Vagina (tissue), 2 donors: Measurements from ENCODE around the gene L3MBTL4. TPM values are rescaled to one million over a fixed set of nuclear protein-coding genes. Genes with fewer than 3 reads are reported as not detected.

Source experiments
- DNase-seq, 2 donors: peaks; one replicate each; pipeline ENCODE4 v3.0.0-alpha.2; 2017; ENCODE audit errors: extremely low spot score in 2 of 2
- H3K27ac ChIP-seq: fragments of 200-600 bp; sonication (generic); one replicate; pipeline ENCODE4 v1.5.1; 2019
- H3K27me3 ChIP-seq: fragments of 200-600 bp; sonication (generic); one replicate; pipeline ENCODE4 v1.5.1; 2019
- H3K36me3 ChIP-seq, 2 donors: fragments of 200-600 bp; sonication (generic); one replicate each; pipeline ENCODE4 v1.5.1; 2017 to 2019
- H3K4me1 ChIP-seq: fragments of 200-600 bp; sonication (generic); one replicate; pipeline ENCODE4 v1.5.1; 2019
- H3K4me3 ChIP-seq, 2 donors: fragments of 200-600 bp; sonication (generic); 1 replicate in 1 of 2; 2 replicates in 1 of 2; pipeline ENCODE4 v1.5.1; 2016 to 2019
- H3K9me3 ChIP-seq: fragments of 200-600 bp; sonication (generic); one replicate; pipeline ENCODE4 v1.5.1; 2019
- POLR2A ChIP-seq, 2 donors: fragments of 450-650 bp; IDR thresholded peaks; one replicate each; pipeline ENCODE4 v1.6.1; 2017; ENCODE audit warnings: antibody characterized with exemption in 2 of 2, mild to moderate bottlenecking in 2 of 2, moderate library complexity in 2 of 2
- POLR2AphosphoS5 ChIP-seq, 2 donors: sonication (generic); formaldehyde crosslinking; IDR thresholded peaks; one replicate each; pipeline ENCODE4 v1.9.0; 2017; ENCODE audit warnings: antibody characterized with exemption in 2 of 2, mild to moderate bottlenecking in 2 of 2, low read depth in 1 of 2; ENCODE audit not compliant: insufficient read depth in 1 of 2
- intact Hi-C: fragments of 100-400 bp; cut with DNase I; formaldehyde crosslinking; loops from one replicate; pipeline ENCODE4 v1.15.1; 2023
- total RNA-seq: library from RNA; depleted of rRNA; stranded (reverse); fragments of >200 nt; gene quantifications from one replicate; pipeline ENCODE4 v1.2.3, GENCODE V29; 2016
- TF ChIP-seq, protein P1 (sequence below), 3 experiments: fragments of 450-650 bp in 2 of 3; fragments of 200-600 bp in 1 of 3; sonication (generic) in 1 of 3; IDR thresholded peaks; one replicate each; pipeline ENCODE4 v1.5.1; 2017 to 2019; ENCODE audit warnings: antibody characterized with exemption in 3 of 3, mild to moderate bottlenecking in 2 of 3, moderate library complexity in 2 of 3

The L3MBTL4 gene
- total RNA-seq, 1 donor from 2014 or later, result 9.6 TPM

DNA sequence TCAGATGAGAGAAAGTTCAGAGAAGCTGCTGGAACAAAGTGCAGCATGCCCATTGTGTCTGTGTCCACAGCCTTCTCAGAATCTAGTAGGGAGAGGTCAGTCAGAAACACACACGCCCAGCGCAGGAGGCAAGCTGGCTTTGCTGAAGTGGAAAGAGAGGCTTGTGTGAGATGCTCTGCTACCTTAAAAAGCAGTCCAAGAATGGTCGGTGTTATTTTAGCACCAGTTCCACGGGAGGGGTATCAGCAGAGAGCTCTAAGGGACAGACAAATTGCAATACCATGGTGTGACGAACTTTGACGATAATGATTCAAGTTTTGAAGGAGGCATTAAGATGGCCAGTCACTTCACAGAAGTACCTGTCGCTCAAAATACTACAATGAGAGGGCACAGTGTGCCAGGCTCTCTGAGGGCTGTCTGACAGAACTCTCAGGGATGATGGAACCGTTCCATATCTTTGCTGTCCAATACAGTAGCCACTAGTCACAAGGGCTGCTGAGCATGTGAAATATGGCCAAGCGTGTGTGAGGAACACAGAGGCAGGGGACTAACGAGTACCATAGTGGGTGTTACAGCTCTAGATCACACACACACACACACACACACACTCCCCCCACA, 281.9 kb downstream of the L3MBTL4 start:
- H3K4me3 ChIP-seq, result no peak overlapping the region
- intact Hi-C loops, result no loop called here
- H3K36me3 ChIP-seq, result peaks cover 0 to 13% of the 10 kb centered on the region in 2 donors
- no peak overlapping the region for H3K27ac ChIP-seq
- no peaks in the 10 kb centered on the region for H3K9me3 ChIP-seq
- DNase-seq, result no peak
- H3K4me1 ChIP-seq, result no peaks in the 10 kb centered on the region
- H3K27me3 ChIP-seq, result no peaks in the 10 kb centered on the region
- TF ChIP-seq, protein P1, sequence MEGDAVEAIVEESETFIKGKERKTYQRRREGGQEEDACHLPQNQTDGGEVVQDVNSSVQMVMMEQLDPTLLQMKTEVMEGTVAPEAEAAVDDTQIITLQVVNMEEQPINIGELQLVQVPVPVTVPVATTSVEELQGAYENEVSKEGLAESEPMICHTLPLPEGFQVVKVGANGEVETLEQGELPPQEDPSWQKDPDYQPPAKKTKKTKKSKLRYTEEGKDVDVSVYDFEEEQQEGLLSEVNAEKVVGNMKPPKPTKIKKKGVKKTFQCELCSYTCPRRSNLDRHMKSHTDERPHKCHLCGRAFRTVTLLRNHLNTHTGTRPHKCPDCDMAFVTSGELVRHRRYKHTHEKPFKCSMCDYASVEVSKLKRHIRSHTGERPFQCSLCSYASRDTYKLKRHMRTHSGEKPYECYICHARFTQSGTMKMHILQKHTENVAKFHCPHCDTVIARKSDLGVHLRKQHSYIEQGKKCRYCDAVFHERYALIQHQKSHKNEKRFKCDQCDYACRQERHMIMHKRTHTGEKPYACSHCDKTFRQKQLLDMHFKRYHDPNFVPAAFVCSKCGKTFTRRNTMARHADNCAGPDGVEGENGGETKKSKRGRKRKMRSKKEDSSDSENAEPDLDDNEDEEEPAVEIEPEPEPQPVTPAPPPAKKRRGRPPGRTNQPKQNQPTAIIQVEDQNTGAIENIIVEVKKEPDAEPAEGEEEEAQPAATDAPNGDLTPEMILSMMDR (IDR thresholded peaks at IDR 0.05), result no peak
- TF ChIP-seq POLR2AphosphoS5 (IDR thresholded peaks at IDR 0.05; ENCODE audit: insufficient read depth in 1 of 2, low read depth in 1 of 2) (no peak), POLR2A (IDR thresholded peaks at IDR 0.05) (no peak)

GRCh38 chr18:6120820-6121279, 293.9 kb downstream of the L3MBTL4 start:
- Histone ChIP-seq H3K9me3 (no peaks in the 10 kb centered on the region), H3K36me3 (peaks cover 0 to 7% of the 10 kb centered on the region in 2 donors), H3K27me3 (no peaks in the 10 kb centered on the region), H3K27ac (no peak overlapping the region), H3K4me3 (no peak overlapping the region), H3K4me1 (no peaks in the 10 kb centered on the region)
- no peak for DNase-seq
- TF ChIP-seq, protein P1 (IDR thresholded peaks at IDR 0.05), result no peak
- TF ChIP-seq POLR2AphosphoS5 (IDR thresholded peaks at IDR 0.05; ENCODE audit: insufficient read depth in 1 of 2, low read depth in 1 of 2), result no peak
- TF ChIP-seq POLR2A (IDR thresholded peaks at IDR 0.05), result no peak
- intact Hi-C loops, result no loop called here

DNA sequence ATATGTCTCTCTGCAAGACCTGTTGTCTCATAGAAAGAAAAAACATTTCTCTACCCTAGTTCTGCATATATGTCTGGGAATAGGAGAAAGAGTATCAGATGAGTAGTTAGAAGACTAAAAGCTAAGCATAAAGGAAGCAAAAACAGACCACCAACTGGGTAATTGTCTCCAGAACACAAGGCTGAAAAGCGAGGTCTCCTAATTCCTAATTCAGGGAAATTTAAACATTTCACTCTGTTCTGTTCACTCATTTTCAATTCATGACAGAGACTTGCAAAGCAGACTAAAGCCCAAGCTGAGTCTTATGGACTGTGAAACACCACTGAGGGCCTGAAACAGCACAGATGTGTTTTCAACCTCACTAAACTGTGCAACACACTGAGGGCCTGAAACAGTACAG, 294.9 kb downstream of the L3MBTL4 start:
- intact Hi-C loops, result no loop called here

GRCh38 chr18:6118080-6118479, 296.6 kb downstream of the L3MBTL4 start:
- Histone ChIP-seq H3K27ac (no peak overlapping the region), H3K27me3 (no peaks in the 10 kb centered on the region), H3K9me3 (no peaks in the 10 kb centered on the region), H3K36me3 (no peaks in the 10 kb centered on the region), H3K4me3 (no peak overlapping the region), H3K4me1 (no peaks in the 10 kb centered on the region)
- intact Hi-C loops, result no loop called here
- no peak for TF ChIP-seq POLR2A (IDR thresholded peaks at IDR 0.05)
- TF ChIP-seq, protein P1 (IDR thresholded peaks at IDR 0.05), result no peak
- DNase-seq, result no peak

More for the DNA sequence above, 294.9 kb downstream of the L3MBTL4 start:
- no peaks in the 10 kb centered on the region for H3K27me3 ChIP-seq
- TF ChIP-seq POLR2A (IDR thresholded peaks at IDR 0.05) (no peak), POLR2AphosphoS5 (IDR thresholded peaks at IDR 0.05; ENCODE audit: insufficient read depth in 1 of 2, low read depth in 1 of 2) (no peak)
- TF ChIP-seq, protein P1 (IDR thresholded peaks at IDR 0.05), result no peak
- no peaks in the 10 kb centered on the region for H3K9me3 ChIP-seq
- no peak overlapping the region for H3K27ac ChIP-seq
- no peak overlapping the region for H3K4me3 ChIP-seq
- H3K4me1 ChIP-seq, result no peaks in the 10 kb centered on the region
- DNase-seq, result no peak
- H3K36me3 ChIP-seq, result peaks cover 0 to 7% of the 10 kb centered on the region in 2 donors

DNA sequence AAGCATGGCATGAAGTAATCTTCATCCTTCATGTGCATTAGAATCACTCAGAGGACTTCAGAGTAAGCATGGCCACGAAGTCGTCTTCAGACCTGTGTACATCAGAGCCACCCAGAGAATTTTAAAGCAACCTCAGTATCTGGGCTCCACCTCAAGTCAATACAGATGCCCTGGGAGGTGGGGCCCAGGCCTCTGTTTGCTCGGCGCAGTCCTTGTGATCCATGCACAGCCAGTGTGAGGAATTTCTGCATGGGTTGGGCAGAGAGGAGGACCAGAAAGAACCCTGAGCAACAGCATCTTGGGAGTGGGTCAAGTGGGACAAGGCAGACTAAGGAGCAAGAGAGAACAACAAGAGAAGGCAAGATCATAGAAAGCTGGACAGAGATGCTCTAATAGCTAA, 299.0 kb downstream of the L3MBTL4 start:
- H3K27ac ChIP-seq, result no peak overlapping the region
- H3K9me3 ChIP-seq, result no peaks in the 10 kb centered on the region
- intact Hi-C loops, result loop anchor here (1.0 kb wide), 1 partner anchor 25 kb away; no protein-coding TSS in a partner anchor
- no peaks in the 10 kb centered on the region for H3K36me3 ChIP-seq
- DNase-seq, result no peak
- H3K4me3 ChIP-seq, result no peak overlapping the region
- no peaks in the 10 kb centered on the region for H3K4me1 ChIP-seq
- no peaks in the 10 kb centered on the region for H3K27me3 ChIP-seq
- TF ChIP-seq, protein P1 (IDR thresholded peaks at IDR 0.05), result no peak
- TF ChIP-seq POLR2A (IDR thresholded peaks at IDR 0.05) (no peak), POLR2AphosphoS5 (IDR thresholded peaks at IDR 0.05; ENCODE audit: insufficient read depth in 1 of 2, low read depth in 1 of 2) (no peak)
